Measurements from ENCODE around the gene COL19A1. TPM values are rescaled to one million over a fixed set of nuclear protein-coding genes. Genes with fewer than 3 reads are reported as not detected.

Gene COL19A1
- polyA plus RNA-seq, 3 donors from 2014 or later: not detected

- H3K9me3 Mint-ChIP-seq: peaks cover 0 to 3% (median 0%) of the 10 kb centered on the region in 6 donors
- H3K36me3 Mint-ChIP-seq: peaks cover 0 to 3% (median 0%) of the 10 kb centered on the region in 3 donors
- no peak overlapping the region for H3K27ac Mint-ChIP-seq
- no peak overlapping the region for H3K4me3 Mint-ChIP-seq
- no peaks in the 10 kb centered on the region for H3K27me3 Mint-ChIP-seq (ENCODE audit: low read depth in 3 of 3)
- DNase-seq: no peak
- no peaks in the 10 kb centered on the region for H3K4me1 Mint-ChIP-seq
These were observed 392.1 kb downstream of the COL19A1 start for GRCh38 chr6:70258483-70258882.

Other genes with a start within 250 kb of the COL19A1 start
- 10 to 100 TPM; 30.9 to 49.7 (median 37.2) TPM for gene LMBRD1, start 69.5 kb upstream of the COL19A1 start, polyA plus RNA-seq